B cell (primary cell): ENCODE results near the gene RALBP1.

Source experiments
- CTCF ChIP-seq: fragments of 200-600 bp; IDR thresholded peaks from one replicate; pipeline ENCODE4 v1.8.0; 2022; ENCODE audit warnings: antibody characterized with exemption, mild to moderate bottlenecking
- EZH2 ChIP-seq: IDR thresholded peaks from 2 replicates; pipeline ENCODE4 v1.6.1; 2012; ENCODE audit warnings: borderline replicate concordance, low read depth, mild to moderate bottlenecking, moderate library complexity, low read length; ENCODE audit not compliant: insufficient read depth, poor library complexity, severe bottlenecking

- TF ChIP-seq EZH2, result no peak
- no peak for TF ChIP-seq CTCF
Measured at GRCh38 chr18:9426753-9427152, 48.6 kb upstream of the RALBP1 start.
